Measurements from ENCODE around the gene NKAIN1. TPM values are rescaled to one million over a fixed set of nuclear protein-coding genes. Genes with fewer than 3 reads are reported as not detected.
"Not testable (repeated sequence)": the region's sequence is repeated elsewhere in the genome, so short reads cannot be mapped to it uniquely, and the experiment has no call there.

The NKAIN1 gene
- total RNA-seq, 1 donor from 2014 or later, result not detected

- no peak for DNase-seq (ENCODE audit: low read depth, low spot score)
Observed at GRCh38 chr1:31154000-31154631, 85.6 kb downstream of the NKAIN1 start.

- DNase-seq (ENCODE audit: low read depth, low spot score), result no peak
Observed at GRCh38 chr1:31153423-31153822, 86.3 kb downstream of the NKAIN1 start.

- no peak for DNase-seq (ENCODE audit: low read depth, low spot score)
Observed at GRCh38 chr1:31152181-31152795, 87.4 kb downstream of the NKAIN1 start.

GRCh38 chr1:31151402-31151801, 88.3 kb downstream of the NKAIN1 start:
- DNase-seq (ENCODE audit: low read depth, low spot score), result no peak

- DNase-seq (ENCODE audit: low read depth, low spot score), result no peak
Observed at GRCh38 chr1:31148409-31148808, 91.3 kb downstream of the NKAIN1 start.

GRCh38 chr1:31145648-31146047, 94.0 kb downstream of the NKAIN1 start:
- no peak for DNase-seq (ENCODE audit: low read depth, low spot score)

GRCh38 chr1:31144442-31144841, 95.2 kb downstream of the NKAIN1 start:
- DNase-seq (ENCODE audit: low read depth, low spot score), result no peak

- no peak for DNase-seq (ENCODE audit: low read depth, low spot score)
Observed at GRCh38 chr1:31143455-31143854, 96.2 kb downstream of the NKAIN1 start.

- DNase-seq (ENCODE audit: low read depth, low spot score), result no peak
Observed at GRCh38 chr1:31142406-31142805, 97.3 kb downstream of the NKAIN1 start.

- no peak for DNase-seq (ENCODE audit: low read depth, low spot score)
Observed at GRCh38 chr1:31140299-31140698, 99.4 kb downstream of the NKAIN1 start.

- DNase-seq (ENCODE audit: low read depth, low spot score), result not testable (repeated sequence)
Observed at GRCh38 chr1:31138797-31139521, 100.7 kb downstream of the NKAIN1 start.

GRCh38 chr1:31137873-31138272, 101.8 kb downstream of the NKAIN1 start:
- DNase-seq (ENCODE audit: low read depth, low spot score), result not testable (repeated sequence)

- DNase-seq (ENCODE audit: low read depth, low spot score), result no peak
Observed at GRCh38 chr1:31135973-31136600, 103.6 kb downstream of the NKAIN1 start.

GRCh38 chr1:31133368-31133767, 106.3 kb downstream of the NKAIN1 start:
- no peak for DNase-seq (ENCODE audit: low read depth, low spot score)

Other genes starting within 250 kb of the NKAIN1 start
- gene PUM1, start 174.2 kb downstream of the NKAIN1 start, total RNA-seq, result 67.9 and 69.4 TPM in 2 replicates
- 210 and 251 TPM in 2 replicates for gene SNRNP40, start 56.9 kb upstream of the NKAIN1 start, total RNA-seq
- gene ZCCHC17, start 57.1 kb upstream of the NKAIN1 start, total RNA-seq, result 51.4 and 52.6 TPM in 2 replicates
- gene FABP3, start 133.2 kb upstream of the NKAIN1 start, total RNA-seq, result 0.26 and 0.35 TPM in 2 replicates
- gene SERINC2, start 173.3 kb upstream of the NKAIN1 start, total RNA-seq, result 1.3 and 2.4 TPM in 2 replicates

Data from pulmonary artery endothelial cell (primary cell).